Measurements from ENCODE around the gene AMPH.

GRCh38 chr7:38367301-38367890, 263.8 kb downstream of the AMPH start:
- TF ChIP-seq CTCF (optimal IDR thresholded peaks at IDR 0.05 in 1 of 3, IDR thresholded peaks at IDR 0.05 in 1 of 3, conservative IDR thresholded peaks at IDR 0.05 in 1 of 3; ENCODE audit: extremely low read depth in 1 of 3, insufficient read depth in 2 of 3, low read length in 3 of 3) = no peak
- no peak for TF ChIP-seq EZH2 (IDR thresholded peaks at IDR 0.05; ENCODE audit: low read length)
